ENCODE data around the gene CFAP54.
A peak's percentile ranks its signal among the peaks of the same experiment; 100 is the strongest.

CFAP54 gene

GRCh38 chr12:96892104-96892503 is 402.7 kb downstream of the CFAP54 start:
- no peak for DNase-seq (ENCODE audit: low spot score)

GRCh38 chr12:96897421-96897820 is 408.0 kb downstream of the CFAP54 start:
- no peak for DNase-seq (ENCODE audit: low spot score)

DNA sequence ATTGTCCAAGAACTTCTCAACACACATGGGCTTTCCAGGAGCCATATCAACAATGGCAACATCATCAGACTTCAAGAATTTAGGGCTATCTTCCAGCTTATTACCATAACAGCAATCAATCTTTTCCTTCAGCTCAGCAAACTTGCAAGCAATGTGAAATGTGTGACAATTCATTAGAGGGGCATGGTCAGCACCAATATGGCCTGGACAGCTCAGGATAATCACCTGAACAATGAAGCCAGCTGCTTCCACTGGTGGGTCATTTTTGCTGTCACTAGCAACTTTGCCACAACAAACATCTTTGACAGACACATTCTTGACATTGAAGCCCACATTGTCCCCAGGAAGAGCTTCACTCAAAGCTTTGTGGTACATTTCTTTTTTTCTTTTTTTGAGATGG is 411.8 kb downstream of the CFAP54 start:
- no peak for DNase-seq (ENCODE audit: low spot score)

DNA sequence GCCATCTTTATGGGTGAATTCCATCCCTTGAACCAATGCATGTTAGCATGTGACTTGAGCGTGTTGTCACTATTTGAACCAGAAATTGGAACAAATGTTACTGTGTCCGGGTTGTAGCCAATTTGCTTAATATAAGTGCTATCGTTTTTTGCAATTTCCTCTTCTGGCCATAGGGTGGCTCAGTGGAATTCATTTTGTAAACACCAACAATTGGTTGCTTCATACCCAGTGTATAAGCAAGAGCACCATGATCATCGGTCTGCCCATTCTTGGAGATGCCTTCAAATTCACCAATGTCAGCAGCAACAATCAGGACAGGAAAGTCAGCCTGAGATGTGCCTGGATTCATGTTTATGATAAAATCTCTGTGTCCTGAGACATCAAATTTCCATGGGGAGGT is 412.7 kb downstream of the CFAP54 start:
- no peak for DNase-seq (ENCODE audit: low spot score)

DNA sequence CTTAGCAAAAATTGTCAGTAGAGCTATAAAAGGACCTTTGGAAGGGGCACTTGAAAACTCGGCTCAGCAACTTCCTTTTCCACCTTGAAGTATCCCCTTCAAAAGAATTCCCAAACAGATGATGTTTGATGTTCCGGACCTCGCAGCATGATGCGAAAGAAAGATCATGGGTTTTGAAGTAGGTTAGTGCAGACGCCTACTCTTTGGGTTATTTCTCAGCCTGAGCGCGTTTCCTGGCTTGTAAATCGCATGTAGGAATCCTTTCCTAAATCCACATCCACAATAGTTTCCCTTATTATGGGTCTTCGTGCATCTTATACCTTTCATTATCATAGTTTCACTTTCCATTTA is 417.1 kb downstream of the CFAP54 start:
- no peak for DNase-seq (ENCODE audit: low spot score)

DNA sequence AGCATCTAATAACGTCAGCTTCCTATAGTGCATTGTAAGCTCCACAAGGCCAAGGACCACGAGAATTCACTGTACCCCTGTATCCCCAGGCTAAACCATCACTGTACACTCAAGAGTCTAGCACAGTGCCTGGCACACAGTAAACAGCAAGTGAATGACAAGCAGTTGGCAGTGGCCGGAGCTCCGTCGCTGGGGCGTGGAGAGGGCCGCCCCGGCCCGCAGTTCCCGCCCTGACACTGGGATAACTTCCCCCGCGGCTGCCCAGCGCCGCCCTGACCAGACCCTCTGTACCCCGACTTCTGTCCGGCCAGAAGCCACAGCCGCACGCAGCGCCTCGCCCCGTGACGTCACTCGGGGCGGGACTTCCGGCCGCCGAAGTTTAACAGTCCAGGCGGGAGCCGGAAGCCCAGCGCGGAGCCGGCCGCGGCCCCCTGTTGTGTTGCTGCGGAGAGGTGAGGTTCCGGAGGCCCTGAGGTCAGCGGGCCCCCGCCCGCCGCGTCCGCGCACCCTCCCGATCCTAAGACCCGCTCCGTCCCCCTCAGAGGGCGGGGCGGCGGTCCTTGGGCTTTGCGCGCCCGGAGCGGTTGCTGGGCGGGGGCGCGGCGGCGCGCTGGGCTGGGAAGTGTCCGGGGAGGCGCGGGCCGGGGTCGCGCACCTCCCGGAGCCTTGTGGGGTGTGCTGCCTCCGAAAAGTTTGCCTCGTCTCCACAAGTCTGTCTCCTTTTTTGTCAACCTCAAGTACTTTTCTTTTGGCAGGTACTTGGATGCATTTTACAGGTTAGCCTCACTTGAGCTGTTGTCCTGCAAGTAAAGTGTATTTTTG is 417.7 kb downstream of the CFAP54 start, which contains the start of gene NEDD1:
NEDD1 (plus strand) TSS at position 409 of the 822 bp plus-strand sequence. CDS start 2,503 bp downstream, outside the sequence.
- DNase-seq (ENCODE audit: low spot score): peak; percentile 94

DNA sequence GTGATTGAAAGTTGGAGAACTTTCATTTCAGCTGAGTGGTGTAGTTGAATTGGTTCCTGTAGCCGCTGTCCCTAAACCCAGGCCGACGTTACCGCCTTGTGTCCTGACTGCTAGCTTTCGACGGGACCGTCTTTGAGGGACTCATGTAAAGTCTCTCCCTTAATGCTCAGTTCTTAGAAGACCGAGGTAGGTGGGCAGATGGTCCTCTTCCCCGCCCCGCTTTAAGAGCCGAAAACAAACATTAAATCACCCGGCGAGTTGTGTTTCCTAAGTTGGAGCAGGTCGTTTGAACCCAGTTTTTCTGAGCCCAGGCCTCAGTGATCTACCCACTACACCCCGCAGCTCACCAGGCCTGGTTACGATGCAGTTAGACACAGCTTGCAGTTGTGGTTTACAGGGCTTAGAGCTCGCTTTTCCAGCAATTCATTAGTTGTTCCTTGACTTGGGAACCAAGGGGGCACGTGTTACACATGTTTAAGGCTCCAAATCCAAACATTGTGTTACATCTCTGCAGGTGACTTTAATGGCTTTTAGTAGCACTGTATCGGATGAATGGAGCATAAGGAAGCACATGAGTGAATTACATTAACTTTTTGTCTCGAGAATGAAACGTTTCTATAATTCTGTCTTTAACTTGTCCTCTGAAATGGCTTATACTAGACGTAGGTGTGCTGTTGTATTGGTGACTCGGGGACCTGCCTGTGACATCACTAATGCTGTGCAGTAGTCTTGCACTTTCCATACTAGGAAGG is 418.5 kb downstream of the CFAP54 start:
- DNase-seq (ENCODE audit: low spot score): peak; percentile 43

GRCh38 chr12:96908423-96908675 is 419.0 kb downstream of the CFAP54 start:
- no peak for DNase-seq (ENCODE audit: low spot score)

GRCh38 chr12:96912261-96912660 is 422.9 kb downstream of the CFAP54 start:
- DNase-seq (ENCODE audit: low spot score): no peak

GRCh38 chr12:96912943-96913342 is 423.6 kb downstream of the CFAP54 start:
- no peak for DNase-seq (ENCODE audit: low spot score)

DNA sequence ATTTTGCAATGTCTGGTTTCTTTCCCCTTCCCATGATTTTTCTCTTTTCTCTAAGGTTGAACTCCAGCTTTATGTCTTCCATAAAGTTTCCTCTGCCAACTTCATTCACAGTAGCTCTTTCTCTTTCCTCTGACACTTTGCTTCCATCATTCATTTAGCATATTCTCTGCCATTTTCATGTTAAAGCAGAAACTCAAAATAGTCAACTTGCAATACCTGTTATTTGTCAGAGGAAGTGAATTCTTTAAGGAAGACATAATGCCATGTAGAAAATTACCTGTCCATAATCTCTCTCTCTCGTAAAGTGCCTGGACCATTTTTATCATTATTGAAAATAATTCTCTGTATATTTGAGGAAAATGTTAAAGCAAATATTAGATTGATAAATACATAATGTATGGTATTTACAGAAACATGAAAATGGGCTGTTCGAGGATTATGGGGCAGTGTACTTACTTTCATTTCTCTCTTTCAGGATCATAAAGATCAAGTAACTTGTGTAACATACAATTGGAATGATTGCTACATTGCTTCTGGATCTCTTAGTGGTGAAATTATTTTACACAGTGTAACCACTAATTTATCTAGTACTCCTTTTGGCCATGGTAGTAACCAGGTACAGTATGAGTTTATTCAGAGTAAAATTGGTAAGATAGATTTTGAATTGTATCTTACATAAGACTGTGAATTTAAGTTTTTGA is 430.3 kb downstream of the CFAP54 start:
- DNase-seq (ENCODE audit: low spot score): no peak
